ENCODE measurements around the gene EVPL. TPM values are rescaled to one million over a fixed set of nuclear protein-coding genes. Genes with fewer than 3 reads are reported as not detected.

Gene EVPL
- total and polyA plus RNA-seq, 2 of the 13 experiments (the other 11 are each of a cell fraction or from before 2014, with no cell fraction given) = 2.1 to 8.2 TPM

DNA sequence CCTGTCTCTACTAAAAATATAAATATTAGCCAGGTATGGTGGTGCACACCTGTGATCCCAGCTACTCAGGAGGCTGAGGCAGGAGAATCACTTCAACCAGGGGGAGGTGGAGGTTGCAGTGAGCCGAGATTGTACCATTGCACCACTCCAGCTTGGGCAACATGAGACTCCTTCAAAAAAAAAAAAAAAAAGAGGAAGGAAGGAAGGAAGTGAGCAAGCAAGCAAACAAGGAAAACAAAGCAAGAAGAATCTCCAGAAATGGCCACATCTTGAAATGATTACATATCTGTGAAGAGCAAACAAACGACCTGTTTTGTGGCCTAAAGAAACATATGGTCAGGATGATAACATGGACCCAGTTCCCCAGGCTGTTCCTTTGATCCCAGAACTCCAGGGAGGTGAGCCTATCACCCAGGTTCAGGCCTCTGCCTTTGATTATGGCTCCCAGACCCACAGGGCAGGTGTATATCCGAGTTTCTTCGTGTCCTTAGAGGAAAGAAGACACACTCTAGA, 57.0 kb downstream of the EVPL start:
- peaks cover 61% of the 10 kb centered on the region for H3K4me1 ChIP-seq (ENCODE audit: insufficient read depth, low read length)
- ATAC-seq (peak; percentile 60), DNase-seq (ENCODE audit: low spot score) (no peak), FAIRE-seq (no peak)
- H3K4me2 ChIP-seq (ENCODE audit: low read depth, low read length) = no peak overlapping the region
- H3K36me3 ChIP-seq (replicated peaks in 1 of 2; ENCODE audit: control insufficient read depth in 1 of 2, insufficient read depth in 2 of 2, low read length in 2 of 2) = peaks cover 16 to 59% of the 10 kb centered on the region in 2 experiments
- no TSS peak for BruUV-seq (replicated peaks)
- ChIA-PET CTCF (ENCODE audit: low intra/inter-chr PET ratio, low total read pairs) (no interaction called here), POLR2A (interaction anchor here (1.2 to 1.4 kb wide), 2 partner anchors 10 to 31 kb away, joined by 3 to 4 read pairs; partner anchors contain the start of gene CDK3)
- H2AFZ ChIP-seq (ENCODE audit: low read length) = no peak overlapping the region
- H3K27ac ChIP-seq (ENCODE audit: extremely low read length, insufficient read depth, low read length) = peak overlapping the region; percentile 2
- 78% methylated on average over 4 of the region's 4 CpGs for WGBS (ENCODE audit: low lambda C conversion rate)
- H3K9ac ChIP-seq (ENCODE audit: insufficient read depth, low read depth, low read length) = no peak overlapping the region
- no peak overlapping the region for H3K4me3 ChIP-seq (replicated peaks in 1 of 3; ENCODE audit: insufficient read depth in 1 of 3, low read depth in 2 of 3, low read length in 3 of 3)
- H3K9me3 ChIP-seq (ENCODE audit: low read length) = no peaks in the 10 kb centered on the region
- intact Hi-C loops (cut with micrococcal nuclease; ENCODE audit: unreplicated experiment) (no loop called here), in situ Hi-C loops (cut with HindIII; ENCODE audit: extremely low pct_ligation_motif_present, low pct_unique_long_range_greater_than_20kb) (no loop called here)
- peaks cover 73% of the 10 kb centered on the region for H3K79me2 ChIP-seq (ENCODE audit: insufficient read depth, low read length)
- H4K20me1 ChIP-seq (ENCODE audit: insufficient read depth, low read length) = peaks cover 35% of the 10 kb centered on the region
- H3K27me3 ChIP-seq (ENCODE audit: control insufficient read depth in 1 of 2, insufficient read depth in 2 of 2, low read length in 2 of 2) = no peaks in the 10 kb centered on the region
- TF ChIP-seq, protein P1, sequence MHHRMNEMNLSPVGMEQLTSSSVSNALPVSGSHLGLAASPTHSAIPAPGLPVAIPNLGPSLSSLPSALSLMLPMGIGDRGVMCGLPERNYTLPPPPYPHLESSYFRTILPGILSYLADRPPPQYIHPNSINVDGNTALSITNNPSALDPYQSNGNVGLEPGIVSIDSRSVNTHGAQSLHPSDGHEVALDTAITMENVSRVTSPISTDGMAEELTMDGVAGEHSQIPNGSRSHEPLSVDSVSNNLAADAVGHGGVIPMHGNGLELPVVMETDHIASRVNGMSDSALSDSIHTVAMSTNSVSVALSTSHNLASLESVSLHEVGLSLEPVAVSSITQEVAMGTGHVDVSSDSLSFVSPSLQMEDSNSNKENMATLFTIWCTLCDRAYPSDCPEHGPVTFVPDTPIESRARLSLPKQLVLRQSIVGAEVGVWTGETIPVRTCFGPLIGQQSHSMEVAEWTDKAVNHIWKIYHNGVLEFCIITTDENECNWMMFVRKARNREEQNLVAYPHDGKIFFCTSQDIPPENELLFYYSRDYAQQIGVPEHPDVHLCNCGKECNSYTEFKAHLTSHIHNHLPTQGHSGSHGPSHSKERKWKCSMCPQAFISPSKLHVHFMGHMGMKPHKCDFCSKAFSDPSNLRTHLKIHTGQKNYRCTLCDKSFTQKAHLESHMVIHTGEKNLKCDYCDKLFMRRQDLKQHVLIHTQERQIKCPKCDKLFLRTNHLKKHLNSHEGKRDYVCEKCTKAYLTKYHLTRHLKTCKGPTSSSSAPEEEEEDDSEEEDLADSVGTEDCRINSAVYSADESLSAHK (CRISPR knock-in tag; IDR thresholded peaks at IDR 0.05; ENCODE audit: borderline replicate concordance) = no peak
- TF ChIP-seq, protein P2, sequence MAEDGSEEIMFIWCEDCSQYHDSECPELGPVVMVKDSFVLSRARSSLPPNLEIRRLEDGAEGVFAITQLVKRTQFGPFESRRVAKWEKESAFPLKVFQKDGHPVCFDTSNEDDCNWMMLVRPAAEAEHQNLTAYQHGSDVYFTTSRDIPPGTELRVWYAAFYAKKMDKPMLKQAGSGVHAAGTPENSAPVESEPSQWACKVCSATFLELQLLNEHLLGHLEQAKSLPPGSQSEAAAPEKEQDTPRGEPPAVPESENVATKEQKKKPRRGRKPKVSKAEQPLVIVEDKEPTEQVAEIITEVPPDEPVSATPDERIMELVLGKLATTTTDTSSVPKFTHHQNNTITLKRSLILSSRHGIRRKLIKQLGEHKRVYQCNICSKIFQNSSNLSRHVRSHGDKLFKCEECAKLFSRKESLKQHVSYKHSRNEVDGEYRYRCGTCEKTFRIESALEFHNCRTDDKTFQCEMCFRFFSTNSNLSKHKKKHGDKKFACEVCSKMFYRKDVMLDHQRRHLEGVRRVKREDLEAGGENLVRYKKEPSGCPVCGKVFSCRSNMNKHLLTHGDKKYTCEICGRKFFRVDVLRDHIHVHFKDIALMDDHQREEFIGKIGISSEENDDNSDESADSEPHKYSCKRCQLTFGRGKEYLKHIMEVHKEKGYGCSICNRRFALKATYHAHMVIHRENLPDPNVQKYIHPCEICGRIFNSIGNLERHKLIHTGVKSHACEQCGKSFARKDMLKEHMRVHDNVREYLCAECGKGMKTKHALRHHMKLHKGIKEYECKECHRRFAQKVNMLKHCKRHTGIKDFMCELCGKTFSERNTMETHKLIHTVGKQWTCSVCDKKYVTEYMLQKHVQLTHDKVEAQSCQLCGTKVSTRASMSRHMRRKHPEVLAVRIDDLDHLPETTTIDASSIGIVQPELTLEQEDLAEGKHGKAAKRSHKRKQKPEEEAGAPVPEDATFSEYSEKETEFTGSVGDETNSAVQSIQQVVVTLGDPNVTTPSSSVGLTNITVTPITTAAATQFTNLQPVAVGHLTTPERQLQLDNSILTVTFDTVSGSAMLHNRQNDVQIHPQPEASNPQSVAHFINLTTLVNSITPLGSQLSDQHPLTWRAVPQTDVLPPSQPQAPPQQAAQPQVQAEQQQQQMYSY (CRISPR knock-in tag; IDR thresholded peaks at IDR 0.05) = 0 out of 2 replicates have a peak, but pooled peaks have one; percentile 21
- TF ChIP-seq SETDB1 (CRISPR knock-in tag; IDR thresholded peaks at IDR 0.05; ENCODE audit: borderline replicate concordance) (no peak), NR3C1 (CRISPR knock-in tag; IDR thresholded peaks at IDR 0.05) (no peak), PHF5A (CRISPR knock-in tag; IDR thresholded peaks at IDR 0.05; ENCODE audit: low read depth, unreplicated experiment) (no peak), KDM6A (CRISPR knock-in tag; IDR thresholded peaks at IDR 0.05; ENCODE audit: low read depth) (no peak), ZNF678 (CRISPR knock-in tag; IDR thresholded peaks at IDR 0.05) (no peak), ZNF607 (CRISPR knock-in tag; IDR thresholded peaks at IDR 0.05; ENCODE audit: borderline replicate concordance) (0 out of 2 replicates have a peak, but pooled peaks have one; percentile 19), ZNF460 (CRISPR knock-in tag; IDR thresholded peaks at IDR 0.05; ENCODE audit: borderline replicate concordance) (peak; percentile 42; the same call in 1 of the 2 replicates), ZNF652 (CRISPR knock-in tag; IDR thresholded peaks at IDR 0.05; ENCODE audit: borderline replicate concordance, low read depth) (no peak), GFI1 (CRISPR knock-in tag; IDR thresholded peaks at IDR 0.05; ENCODE audit: borderline replicate concordance) (peak; percentile 24; the same call in 1 of the 2 replicates), TEAD3 (CRISPR knock-in tag; optimal IDR thresholded peaks at IDR 0.05; ENCODE audit: borderline replicate concordance) (no peak), MTF1 (CRISPR knock-in tag; IDR thresholded peaks at IDR 0.05) (no peak), GATAD2A (CRISPR knock-in tag; IDR thresholded peaks at IDR 0.05) (peak; percentile 24; the same call in 1 of the 2 replicates), CBX5 (CRISPR knock-in tag; IDR thresholded peaks at IDR 0.05; ENCODE audit: borderline replicate concordance) (0 out of 2 replicates have a peak, but pooled peaks have one; percentile 29)
- TF ChIP-seq, protein P3, sequence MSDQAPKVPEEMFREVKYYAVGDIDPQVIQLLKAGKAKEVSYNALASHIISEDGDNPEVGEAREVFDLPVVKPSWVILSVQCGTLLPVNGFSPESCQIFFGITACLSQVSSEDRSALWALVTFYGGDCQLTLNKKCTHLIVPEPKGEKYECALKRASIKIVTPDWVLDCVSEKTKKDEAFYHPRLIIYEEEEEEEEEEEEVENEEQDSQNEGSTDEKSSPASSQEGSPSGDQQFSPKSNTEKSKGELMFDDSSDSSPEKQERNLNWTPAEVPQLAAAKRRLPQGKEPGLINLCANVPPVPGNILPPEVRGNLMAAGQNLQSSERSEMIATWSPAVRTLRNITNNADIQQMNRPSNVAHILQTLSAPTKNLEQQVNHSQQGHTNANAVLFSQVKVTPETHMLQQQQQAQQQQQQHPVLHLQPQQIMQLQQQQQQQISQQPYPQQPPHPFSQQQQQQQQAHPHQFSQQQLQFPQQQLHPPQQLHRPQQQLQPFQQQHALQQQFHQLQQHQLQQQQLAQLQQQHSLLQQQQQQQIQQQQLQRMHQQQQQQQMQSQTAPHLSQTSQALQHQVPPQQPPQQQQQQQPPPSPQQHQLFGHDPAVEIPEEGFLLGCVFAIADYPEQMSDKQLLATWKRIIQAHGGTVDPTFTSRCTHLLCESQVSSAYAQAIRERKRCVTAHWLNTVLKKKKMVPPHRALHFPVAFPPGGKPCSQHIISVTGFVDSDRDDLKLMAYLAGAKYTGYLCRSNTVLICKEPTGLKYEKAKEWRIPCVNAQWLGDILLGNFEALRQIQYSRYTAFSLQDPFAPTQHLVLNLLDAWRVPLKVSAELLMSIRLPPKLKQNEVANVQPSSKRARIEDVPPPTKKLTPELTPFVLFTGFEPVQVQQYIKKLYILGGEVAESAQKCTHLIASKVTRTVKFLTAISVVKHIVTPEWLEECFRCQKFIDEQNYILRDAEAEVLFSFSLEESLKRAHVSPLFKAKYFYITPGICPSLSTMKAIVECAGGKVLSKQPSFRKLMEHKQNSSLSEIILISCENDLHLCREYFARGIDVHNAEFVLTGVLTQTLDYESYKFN (CRISPR knock-in tag; conservative IDR thresholded peaks at IDR 0.05) = peak; percentile 15; the same call in 1 of the 2 replicates

Data from HepG2 (cell line).